Caki2 (cell line): ENCODE data around the gene MGAT3. TPM values are rescaled to one million over a fixed set of nuclear protein-coding genes. Genes with fewer than 3 reads are reported as not detected.
A peak's percentile ranks its signal among the peaks of the same experiment; 100 is the strongest.

Source experiments
- DNase-seq: peaks from one replicate; pipeline ENCODE4 v3.0.0-alpha.2; 2015; ENCODE audit warnings: low read depth
- in situ Hi-C: cut with HindIII; loops from 2 replicates; pipeline ENCODE4 v1.10.0; 2016; ENCODE audit warnings: low sequenced_read_pairs, low pct_unique_long_range_greater_than_20kb, mixed read lengths
- total RNA-seq: library from RNA; depleted of rRNA; stranded (reverse); fragments of >200 nt; shearing (Covaris generic); gene quantifications from 2 replicates; pipeline ENCODE4 v1.2.3, GENCODE V29; 2014; ENCODE audit warnings: low replicate concordance

MGAT3 gene
- total RNA-seq, 1 experiment from 2014 or later, result not detected

DNA sequence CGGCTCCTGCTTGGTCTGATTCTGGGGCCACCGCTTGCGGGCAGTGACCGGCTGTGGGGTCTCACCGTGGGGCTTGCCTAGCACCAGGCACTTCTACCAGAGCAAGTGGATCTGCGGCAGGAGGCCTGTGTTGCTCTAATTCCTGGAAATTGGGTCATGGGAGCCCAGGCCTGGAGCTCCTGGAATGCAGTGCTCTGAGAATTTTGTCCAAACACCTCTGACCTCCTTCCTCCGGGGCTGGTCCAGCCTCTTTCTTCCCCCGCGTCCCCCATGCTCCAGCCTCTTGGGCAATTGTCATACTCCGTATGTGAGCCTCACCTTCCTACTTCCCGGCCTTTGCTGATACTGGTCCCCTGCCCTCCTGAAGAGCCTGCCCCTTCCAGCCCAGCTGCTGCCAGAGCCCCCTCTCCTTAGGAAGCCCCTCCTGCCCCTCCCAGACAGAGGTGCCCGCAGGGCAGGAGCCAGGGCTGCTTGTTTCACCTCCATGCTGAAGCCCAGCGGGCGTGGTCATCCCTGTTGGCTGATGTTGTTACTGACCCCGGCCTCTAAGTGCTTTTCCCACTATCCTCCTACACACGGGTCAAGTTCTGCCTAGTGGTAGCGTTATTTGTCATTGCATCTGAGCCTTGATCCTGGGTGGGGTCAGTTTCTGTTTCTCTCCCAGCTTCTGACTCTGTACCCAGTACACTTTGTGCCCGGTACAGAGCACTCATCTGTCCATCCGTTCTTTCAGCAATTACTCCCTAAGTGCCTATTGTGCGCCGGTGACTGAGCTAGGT is 9.6 kb downstream of the MGAT3 start:
- in situ Hi-C loops, result no loop called here
- DNase-seq, result no peak

DNA sequence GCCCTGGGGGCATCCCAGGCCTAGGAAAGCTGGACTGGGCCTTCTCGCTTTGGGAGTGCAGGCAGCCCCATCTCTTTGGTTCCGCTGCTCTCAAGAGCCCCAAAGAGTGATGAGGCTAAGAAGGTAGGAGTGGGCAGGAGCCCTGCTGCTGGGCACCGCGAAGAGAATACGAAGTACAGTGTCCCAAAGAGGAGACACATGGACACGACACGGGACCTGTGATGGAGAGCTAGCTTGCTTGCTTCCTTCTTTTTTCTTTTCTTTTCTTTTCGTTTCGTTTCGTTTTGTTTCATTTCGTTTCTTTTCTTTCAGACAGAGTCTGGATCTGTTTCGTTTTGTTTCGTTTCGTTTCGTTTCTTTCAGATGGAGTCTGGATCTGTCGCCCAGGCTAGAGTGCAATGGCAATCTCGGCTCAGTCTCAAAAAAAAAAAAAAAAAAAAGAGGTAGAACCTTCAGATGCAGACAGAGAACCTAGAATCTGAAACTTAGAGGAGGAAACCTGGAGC is 10.6 kb downstream of the MGAT3 start:
- in situ Hi-C loops, result no loop called here
- no peak for DNase-seq

DNA sequence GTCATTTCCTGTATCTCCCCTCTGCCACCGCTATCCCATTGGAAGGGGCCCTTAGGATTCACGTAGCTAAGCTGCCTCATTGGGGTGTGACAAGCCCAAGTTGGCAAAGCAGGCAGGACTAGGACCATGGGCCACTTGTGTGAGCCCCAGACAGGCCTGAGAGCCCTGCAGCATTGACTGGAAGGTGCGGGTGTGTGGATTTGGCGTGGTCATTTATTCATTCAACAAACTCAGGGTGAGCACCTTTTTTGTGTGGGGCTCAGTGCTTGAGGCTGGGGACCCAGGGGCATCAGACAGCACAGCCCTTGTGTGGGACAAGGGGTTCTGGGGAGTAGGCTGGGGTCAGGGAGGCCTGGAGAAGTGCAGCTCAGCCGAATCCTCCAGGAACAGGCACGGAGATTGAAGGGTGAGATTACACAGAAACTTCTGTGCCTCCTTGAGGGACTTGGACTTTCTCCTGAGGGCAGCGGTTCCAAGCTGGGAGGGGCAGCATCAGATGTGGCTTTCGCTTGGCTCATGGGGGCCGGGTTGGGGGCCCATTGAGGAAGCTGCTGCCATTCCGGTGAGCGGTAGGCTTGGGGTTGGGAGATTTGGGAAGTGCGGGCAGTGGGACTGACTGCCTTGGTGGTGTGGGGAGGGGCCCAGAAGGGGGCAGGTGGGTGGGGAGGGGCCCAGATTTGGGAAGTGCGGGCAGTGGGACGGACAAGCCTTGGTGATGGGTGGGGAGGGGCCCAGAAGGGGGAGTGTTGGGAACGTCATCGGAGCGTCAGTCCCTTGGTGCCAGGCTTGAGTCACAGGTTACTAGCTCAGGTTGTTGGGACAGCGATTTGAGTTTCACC is 11.9 kb downstream of the MGAT3 start:
- in situ Hi-C loops, result no loop called here
- no peak for DNase-seq

DNA sequence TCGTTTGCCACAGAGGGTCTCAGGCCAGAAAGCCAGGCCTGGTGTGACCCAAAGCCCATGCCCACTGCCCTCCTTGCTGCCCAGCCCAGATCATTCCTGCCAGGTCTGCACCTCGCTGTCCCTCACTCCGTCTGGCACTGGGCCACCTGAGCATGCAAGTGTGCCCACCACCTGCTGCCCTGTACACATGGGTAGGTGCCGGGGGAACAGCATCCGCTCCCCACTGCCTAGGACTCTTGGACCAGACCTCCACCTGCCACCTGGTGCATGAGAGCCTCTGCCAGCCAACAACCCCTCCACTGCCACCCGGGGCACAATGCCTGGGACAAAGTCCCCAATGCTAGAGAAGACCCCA is 12.5 kb downstream of the MGAT3 start:
- in situ Hi-C loops, result no loop called here
- DNase-seq, result no peak

DNA sequence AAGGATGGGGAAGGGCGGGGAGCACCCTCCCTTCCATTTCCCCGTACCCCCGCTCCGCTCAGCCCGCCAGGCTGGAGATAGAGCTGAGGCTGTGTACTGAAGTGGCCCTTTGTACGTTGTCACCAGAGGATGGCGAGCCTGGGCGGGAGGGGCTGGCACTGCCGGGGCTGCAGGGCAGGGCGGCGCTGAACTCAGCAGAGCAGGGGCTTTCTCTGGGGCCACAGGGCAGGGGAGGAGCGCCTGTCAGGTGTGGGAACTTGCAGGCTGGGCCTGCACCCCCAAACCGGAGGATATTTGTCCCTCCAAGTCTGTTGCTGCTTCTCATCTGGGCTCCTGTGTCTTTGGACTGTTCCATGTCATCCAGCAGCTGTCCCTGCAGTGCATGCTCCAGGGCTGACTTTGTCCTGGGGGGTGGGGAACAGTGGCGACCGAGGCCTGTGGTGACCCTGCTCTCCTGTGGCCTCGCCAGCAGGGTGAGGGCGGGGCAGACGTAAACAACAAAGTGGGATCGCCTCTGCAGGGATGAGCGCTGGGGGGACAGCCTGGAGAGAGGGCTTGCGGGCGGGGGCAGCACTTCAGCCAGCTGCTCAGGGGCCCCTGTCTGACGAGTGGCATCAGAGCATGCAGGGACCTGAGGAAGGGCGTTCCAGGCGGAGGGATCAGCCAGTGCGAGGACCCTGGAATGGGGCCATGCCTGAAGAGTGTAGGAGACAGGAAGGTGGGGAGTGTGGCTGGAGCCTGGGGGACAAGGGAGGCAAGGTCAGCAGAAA is 13.1 kb downstream of the MGAT3 start:
- no peak for DNase-seq
- in situ Hi-C loops, result no loop called here

DNA sequence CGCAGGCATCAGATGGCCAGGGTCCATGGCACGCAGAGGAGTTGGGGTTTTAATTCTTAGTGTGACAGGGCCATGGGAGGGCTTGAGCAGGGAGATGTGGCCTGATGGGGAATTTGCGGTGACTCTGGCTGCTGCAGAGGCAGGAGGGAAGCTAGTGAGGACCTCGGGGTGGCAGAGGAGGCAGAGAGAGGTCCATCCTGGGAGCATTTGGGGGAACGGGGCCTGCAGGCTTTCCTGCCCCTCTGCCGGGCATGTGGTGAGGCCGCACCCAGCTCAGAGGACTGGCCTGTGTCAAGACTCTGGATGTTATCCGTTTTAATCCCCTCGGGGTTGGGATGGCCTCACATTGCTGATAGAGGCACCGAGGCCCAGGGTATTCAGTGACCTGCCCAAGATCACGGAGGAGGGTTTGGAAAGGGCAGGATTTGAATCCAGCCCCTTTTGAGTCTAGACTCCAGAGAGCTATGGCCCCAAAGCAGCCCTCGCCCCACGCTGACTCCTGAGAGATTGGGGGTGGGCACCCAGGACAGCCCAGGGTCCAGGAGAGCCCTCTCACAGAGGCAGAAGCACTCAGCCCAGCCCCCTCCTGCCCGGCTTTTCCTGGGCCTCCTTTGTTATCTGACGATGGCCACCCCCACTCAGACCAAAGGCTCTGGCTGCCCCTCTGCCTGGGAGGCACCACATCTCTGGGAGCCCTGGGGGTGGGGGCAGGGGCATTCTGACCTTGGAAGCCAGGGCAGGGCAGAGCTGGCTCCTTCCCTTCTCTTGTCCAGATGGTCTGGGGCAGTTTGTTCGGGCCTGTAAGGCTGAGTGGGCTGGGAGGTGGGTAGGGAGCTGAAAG is 13.9 kb downstream of the MGAT3 start:
- no peak for DNase-seq
- in situ Hi-C loops, result no loop called here

DNA sequence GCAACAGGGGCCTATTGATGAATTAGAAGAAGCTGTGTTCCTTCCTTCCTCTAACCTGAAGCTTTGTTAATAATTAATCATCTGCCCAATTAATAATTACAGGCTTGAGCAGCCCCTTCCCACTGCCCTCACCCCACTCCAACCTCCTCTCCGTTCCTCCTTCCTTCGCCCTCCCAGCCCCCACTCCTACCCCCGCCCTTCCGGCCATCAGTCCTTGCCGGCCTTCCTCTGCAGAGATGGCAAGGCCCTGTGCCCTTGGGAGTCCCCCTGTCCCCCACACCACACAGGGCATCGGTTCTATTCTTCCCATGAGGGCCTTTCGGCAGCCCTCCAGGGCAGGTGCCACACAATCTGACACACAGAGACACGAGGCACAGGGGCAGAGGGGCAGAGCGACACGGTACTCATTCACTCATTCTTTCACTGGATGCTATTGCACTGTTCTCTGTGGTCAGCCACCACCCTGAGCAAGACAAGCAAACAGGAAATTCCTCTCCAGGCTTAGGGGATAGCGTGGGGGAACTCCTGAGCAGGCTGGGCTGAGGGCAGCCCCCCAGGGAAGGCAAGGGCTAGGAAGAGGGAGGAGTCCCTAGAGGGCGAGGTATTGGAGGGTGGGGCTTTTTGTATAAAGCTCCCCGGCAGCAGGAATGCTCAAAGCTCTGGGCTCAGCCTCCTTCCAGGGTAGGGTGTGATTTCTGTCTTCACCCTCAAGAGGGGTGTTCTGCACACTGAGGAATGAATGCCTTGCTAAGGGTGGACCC is 14.7 kb downstream of the MGAT3 start:
- in situ Hi-C loops, result no loop called here
- peak; percentile 65 for DNase-seq

DNA sequence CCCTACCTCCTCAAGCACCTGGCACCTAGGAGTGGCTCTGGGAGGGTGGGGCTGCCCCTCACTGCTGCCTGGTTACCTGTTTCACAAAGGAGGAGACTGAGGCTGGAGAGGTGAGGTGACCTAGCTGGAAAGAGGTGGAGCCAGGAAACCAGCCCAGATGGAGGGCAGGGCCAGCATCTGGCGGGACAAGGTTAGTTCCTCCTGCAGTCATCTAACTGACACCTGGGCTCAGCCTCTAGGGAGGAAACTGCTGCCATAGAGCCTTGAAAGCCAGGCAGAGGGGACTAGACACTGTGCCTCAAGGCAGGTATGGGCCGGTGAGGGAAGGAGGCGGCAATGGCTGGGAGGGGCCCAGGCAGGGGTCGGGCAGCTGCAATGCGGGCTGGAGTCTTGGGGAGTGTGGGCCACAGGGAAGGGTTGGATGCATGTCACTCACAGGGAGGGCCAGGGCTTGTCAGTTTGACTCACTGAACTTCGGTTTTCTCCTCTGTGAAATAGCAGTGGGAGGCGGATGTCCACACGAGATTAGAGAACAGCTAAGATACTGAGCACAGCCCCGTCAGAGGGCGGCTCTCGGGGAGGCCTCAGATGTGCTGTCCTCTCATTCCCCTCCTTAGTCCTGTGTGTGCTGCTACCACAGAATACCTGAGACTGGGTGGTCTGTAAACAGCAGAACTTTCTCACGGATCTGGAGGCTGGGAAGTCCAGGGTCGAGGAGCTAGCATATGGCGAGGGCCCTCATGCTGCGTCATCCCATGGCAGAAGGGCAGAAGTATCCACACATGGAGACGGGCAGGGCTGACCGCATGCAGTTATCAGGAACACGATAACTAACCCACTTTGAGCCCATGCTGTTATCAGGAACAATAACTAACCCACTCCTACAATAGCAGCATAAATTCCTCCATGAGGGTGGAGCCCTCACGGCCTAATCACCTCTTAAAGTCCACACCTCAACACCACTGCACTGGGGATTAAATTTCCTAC is 16.1 kb downstream of the MGAT3 start:
- in situ Hi-C loops, result no loop called here
- DNase-seq, result no peak

DNA sequence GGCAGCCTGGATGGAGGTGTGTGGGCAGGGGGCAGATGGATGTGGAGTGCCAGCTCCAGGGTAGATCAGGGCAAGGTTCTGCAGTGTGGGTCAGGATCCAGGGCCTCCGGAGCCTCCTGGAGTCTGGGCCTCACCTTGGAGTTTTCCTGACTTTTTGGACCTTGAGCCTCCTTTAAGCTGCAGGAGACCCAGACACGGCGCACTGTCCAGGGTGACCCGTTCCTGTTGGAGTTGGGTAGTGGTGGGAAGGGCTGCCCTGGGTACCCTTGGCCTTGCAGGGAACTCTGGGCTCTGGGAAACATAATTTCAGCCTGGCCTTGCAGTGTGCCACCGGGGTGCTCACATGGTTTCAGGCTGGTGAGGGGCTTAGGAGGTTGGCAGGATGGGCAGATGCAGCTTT is 17.0 kb downstream of the MGAT3 start:
- in situ Hi-C loops, result no loop called here
- DNase-seq, result no peak

DNA sequence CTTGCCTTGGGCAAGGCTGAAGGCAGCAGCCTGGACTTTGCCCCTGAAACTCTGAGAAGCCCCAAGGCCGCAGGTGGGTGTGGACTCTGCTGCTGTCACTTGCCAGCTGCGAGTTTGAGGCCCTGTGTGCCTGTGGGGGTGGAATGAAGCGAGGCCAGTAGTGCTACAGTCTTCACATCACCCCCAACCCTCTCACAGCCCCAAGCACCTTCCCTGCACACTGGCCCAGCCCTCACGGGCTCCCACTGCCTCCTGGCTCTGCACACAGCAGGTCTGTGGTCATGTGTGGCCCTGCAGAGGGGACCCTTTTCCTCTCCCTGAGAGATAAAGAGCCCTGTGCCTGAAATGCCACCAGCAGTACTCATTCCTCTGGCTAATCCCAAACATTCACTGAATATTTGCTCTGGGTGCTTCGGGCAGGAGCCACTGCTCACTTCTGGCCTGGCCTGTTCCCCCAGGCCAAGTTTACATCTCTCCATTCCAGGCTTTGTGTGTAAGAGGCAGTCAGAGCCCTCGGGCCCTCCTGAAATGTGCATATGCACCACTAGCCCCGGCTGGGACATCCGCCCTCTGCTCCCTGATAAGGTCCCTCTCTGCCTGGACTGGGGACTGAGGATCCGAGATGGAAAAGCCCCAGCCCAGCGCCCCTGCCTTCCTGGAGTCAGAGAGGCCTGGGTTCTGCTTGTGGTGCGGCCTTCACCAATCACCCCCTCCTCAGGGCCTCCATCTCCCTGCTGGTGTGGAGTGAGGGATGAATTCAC is 17.7 kb downstream of the MGAT3 start:
- in situ Hi-C loops, result no loop called here

DNA sequence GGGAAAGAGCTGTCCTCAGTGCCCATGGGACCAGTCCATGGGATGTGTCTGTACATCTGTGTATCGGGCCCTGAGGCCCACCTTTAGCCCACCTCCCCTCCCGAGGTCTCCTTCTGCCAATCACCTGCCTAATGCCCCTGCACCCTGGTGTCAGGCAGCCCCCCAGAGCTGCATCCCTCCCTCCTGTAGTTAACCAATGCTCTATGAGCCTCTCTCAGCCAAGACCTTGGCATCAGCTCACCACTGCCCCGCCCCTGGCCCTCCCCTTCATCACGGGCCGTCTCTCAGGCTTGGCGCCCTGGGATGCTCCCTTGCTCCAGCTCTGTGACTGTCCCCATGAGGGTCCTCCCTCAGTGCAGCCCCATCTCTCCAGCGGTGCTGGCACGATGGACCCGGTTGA is 18.5 kb downstream of the MGAT3 start:
- in situ Hi-C loops, result no loop called here
- DNase-seq, result no peak

More for the DNA sequence above, 17.7 kb downstream of the MGAT3 start:
- no peak for DNase-seq

DNA sequence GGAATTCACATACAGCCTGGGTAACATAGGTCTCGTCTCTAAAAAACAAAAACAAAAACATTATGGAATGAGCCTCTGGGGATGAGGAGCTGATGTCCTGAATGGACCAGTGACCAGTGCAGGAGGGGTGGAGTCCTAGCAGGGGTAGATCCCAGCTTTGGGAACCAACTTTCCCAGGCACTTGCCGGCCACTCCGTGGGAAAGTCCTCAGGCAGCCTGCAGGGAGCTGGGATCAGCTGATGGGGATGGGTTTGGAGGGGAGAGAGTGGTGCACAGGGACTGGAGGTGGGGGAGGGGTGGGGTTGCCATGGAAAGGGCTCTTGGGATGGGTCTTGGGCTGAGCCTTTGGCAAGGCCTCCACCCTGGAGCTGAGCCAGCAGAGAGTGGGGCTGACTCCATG is 19.1 kb downstream of the MGAT3 start:
- in situ Hi-C loops, result no loop called here
- no peak for DNase-seq

DNA sequence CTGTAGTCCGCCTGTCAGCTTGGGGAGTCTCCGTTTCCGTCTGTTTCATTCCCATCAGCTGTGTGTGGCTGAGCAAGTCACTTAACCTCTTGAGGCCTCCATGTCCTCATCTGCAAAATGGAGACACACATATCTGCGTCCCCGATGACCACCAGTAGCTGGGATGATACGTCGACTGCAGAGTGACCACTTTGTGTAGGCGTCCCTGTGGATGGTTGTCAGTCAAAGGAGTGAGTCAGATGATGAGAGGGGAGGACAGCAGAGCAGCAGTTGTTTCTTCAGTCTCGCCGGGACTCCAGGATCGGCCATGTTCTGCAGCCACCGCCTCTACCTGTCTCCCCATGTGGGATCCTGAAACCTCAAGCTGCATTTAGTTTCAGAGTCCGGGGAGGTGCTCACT is 19.9 kb downstream of the MGAT3 start:
- in situ Hi-C loops, result no loop called here

DNA sequence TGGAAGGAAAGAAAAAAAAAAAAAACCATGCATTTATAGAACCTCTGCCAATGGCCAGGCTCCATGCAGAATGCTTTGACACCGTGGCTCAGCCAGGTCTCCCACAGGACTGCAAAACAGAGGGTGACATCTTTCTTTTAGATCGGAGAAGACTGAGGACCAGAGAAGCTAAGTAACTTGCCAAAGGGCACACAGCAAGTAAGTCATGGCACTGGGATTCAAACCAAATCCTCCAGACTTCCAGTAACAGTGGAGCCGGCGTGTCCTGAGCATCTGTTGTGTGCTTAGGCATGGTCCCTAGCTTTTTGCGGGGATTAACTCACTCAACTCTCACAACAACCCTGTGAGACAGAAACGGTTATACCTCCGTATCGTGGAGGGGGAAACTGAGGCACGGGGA is 20.7 kb downstream of the MGAT3 start:
- in situ Hi-C loops, result no loop called here
- DNase-seq, result no peak

More for the DNA sequence above, 19.9 kb downstream of the MGAT3 start:
- no peak for DNase-seq

DNA sequence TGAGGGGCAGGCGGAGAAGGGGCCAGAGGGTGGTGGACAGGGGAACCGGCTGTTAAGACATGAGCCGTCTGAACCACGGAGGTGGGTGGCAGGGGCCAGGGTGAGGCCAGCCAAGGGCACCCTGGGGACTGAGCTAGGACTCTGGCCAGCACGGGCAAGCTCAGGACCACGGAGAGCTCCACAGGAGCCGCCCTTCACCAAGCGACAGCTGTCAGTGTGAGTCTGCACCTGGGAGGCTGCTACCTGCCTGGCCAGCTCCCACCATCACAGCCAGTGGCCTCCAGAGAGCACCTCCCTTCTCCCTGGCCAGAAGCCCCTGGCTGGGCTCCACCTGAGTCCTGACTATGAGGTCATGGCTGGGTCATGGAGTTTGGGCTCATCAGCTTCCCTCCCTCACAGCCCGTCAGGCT is 21.6 kb downstream of the MGAT3 start:
- in situ Hi-C loops, result no loop called here
- peak; percentile 41 for DNase-seq

DNA sequence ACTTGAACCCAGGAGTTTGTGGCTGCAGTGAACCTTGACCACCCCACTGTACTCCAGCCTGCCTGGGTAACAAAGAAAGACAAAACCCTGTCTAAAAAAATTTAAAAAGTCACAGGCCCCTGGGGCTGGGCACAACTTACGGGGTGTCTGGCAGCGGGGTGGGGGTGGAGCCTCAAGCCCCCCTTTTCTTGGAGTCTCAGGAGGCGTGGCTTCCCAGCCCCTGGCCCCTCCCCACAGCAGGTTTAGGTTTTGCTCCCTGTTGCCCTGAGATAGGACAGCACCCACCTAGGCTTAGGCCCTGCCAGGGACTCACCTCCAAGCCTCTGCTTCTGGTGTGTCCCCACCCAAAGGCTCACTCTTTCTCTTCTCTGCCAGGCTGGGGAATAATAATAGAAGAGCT is 22.4 kb downstream of the MGAT3 start:
- DNase-seq, result no peak
- in situ Hi-C loops, result no loop called here
